ENCODE results near the gene C12orf43.

GRCh38 chr12:120956579-120957300 lies 59.5 kb downstream of the C12orf43 start:
- no peak for TF ChIP-seq POLR2AphosphoS5 (IDR thresholded peaks at IDR 0.05)
- TF ChIP-seq EZH2 (IDR thresholded peaks at IDR 0.05; ENCODE audit: borderline replicate concordance, insufficient read depth, low read length, poor library complexity, severe bottlenecking), result no peak
- no peak for TF ChIP-seq CTCF (IDR thresholded peaks at IDR 0.05; ENCODE audit: poor library complexity, severe bottlenecking)
- no peak for TF ChIP-seq TAF1 (IDR thresholded peaks at IDR 0.05; ENCODE audit: low read depth)
- TF ChIP-seq RAD21 (conservative IDR thresholded peaks at IDR 0.05), result no peak
